HepG2 (cell line): Measurements from ENCODE around the gene MYO18A. TPM values are rescaled to one million over a fixed set of nuclear protein-coding genes. Genes with fewer than 3 reads are reported as not detected.
A peak's percentile ranks its signal among the peaks of the same experiment; 100 is the strongest.

ENCODE experiments used
- ATAC-seq: fragments of 200-7000 bp; cut with Tn5 transposase; 3 replicates; pipeline ENCODE4 v1.9.1; 2020; ENCODE audit warnings: mild to moderate bottlenecking, moderate library complexity
- BruUV-seq: library from RNA; stranded (reverse); fragments of 400-500 nt; replicated peaks from 2 replicates; lab custom pipeline; 2021; lab: Mats Ljungman, UMichigan
- CTCF ChIA-PET: fragments of 300-600 bp; formaldehyde crosslinking; extraction: SDS; loops from one replicate; lab custom pipeline; 2021; ENCODE audit warnings: low total read pairs, inconsistent platforms, low intra/inter-chr PET ratio; lab: Yijun Ruan, JAX
- POLR2A ChIA-PET: fragments of 350-600 bp; sonication (Branson Sonifier 250); formaldehyde crosslinking; loops from one replicate; lab custom pipeline; 2020; ENCODE audit warnings: antibody characterized with exemption, inconsistent platforms; lab: Yijun Ruan, JAX
- DNase-seq: peaks from one replicate; pipeline ENCODE4 v3.0.0-alpha.2; 2015; ENCODE audit warnings: low spot score
- FAIRE-seq: peaks from 3 replicates; lab custom pipeline; 2011; peaks lifted over from hg19 to GRCh38; lab: Jason Lieb, UNC
- H2AFZ ChIP-seq: one replicate; pipeline ENCODE4 v1.6.1; 2011; ENCODE audit warnings: low read length, inconsistent platforms
- H3K27ac ChIP-seq: fragments of 300-600 bp; 3 replicates; pipeline ENCODE4 v1.8.0; 2011; ENCODE audit warnings: mixed run types, mild to moderate bottlenecking, mixed read lengths, low read length, inconsistent platforms; ENCODE audit not compliant: insufficient read depth; ENCODE audit errors: extremely low read length
- H3K27me3 ChIP-seq, 2 experiments: fragments of 200-600 bp in 1 of 2; 2 replicates in 1 of 2; 3 replicates in 1 of 2; pipeline versions ENCODE4 v1.6.0 to v1.8.0; 2011; ENCODE audit warnings: low read length in 2 of 2, mild to moderate bottlenecking in 2 of 2, moderate library complexity in 2 of 2, inconsistent platforms in 1 of 2; ENCODE audit not compliant: insufficient read depth in 2 of 2, control insufficient read depth in 1 of 2
- H3K36me3 ChIP-seq, 2 experiments: fragments of 200-600 bp in 1 of 2; replicated peaks in 1 of 2; 2 replicates in 1 of 2; 3 replicates in 1 of 2; pipeline versions ENCODE4 v1.5.1 to v1.8.0; 2011; ENCODE audit warnings: low read length in 2 of 2, inconsistent platforms in 1 of 2; ENCODE audit not compliant: insufficient read depth in 2 of 2, control insufficient read depth in 1 of 2
- H3K4me1 ChIP-seq: 2 replicates; pipeline ENCODE4 v1.5.1; 2012; ENCODE audit warnings: low read length, inconsistent platforms; ENCODE audit not compliant: insufficient read depth
- H3K4me2 ChIP-seq: 2 replicates; pipeline ENCODE4 v1.6.0; 2011; ENCODE audit warnings: low read depth, low read length, inconsistent platforms
- H3K4me3 ChIP-seq, 3 experiments: fragments of 200-600 bp in 1 of 3; sonication (generic), shearing (Covaris generic) in 1 of 3; replicated peaks in 1 of 3; 2 replicates each; pipeline ENCODE4 v1.5.1; 2011 to 2016; ENCODE audit warnings: low read length in 3 of 3, inconsistent platforms in 2 of 3, low read depth in 2 of 3, mild to moderate bottlenecking in 2 of 3, control low read depth in 1 of 3, mixed read lengths in 1 of 3; ENCODE audit not compliant: insufficient read depth in 1 of 3
- H3K79me2 ChIP-seq: one replicate; pipeline ENCODE4 v1.6.1; 2011; ENCODE audit warnings: low read length, inconsistent platforms; ENCODE audit not compliant: insufficient read depth
- H3K9ac ChIP-seq: 2 replicates; pipeline ENCODE4 v1.6.0; 2011; ENCODE audit warnings: mild to moderate bottlenecking, low read depth, low read length, inconsistent platforms; ENCODE audit not compliant: insufficient read depth
- H3K9me3 ChIP-seq: 2 replicates; pipeline ENCODE4 v1.5.1; 2012; ENCODE audit warnings: mild to moderate bottlenecking, low read length
- H4K20me1 ChIP-seq: 2 replicates; pipeline ENCODE4 v1.6.0; 2011; ENCODE audit warnings: inconsistent platforms, mild to moderate bottlenecking, low read length, moderate library complexity; ENCODE audit not compliant: insufficient read depth
- AGO2 ChIP-seq: fragments of 200-400 bp; formaldehyde crosslinking; optimal IDR thresholded peaks from 2 replicates; pipeline ENCODE3; 2017; ENCODE audit warnings: mild to moderate bottlenecking, low read depth, low read length, moderate library complexity
- KLF16 ChIP-seq, 2 experiments: sonication (generic) in 1 of 2; formaldehyde crosslinking in 1 of 2; IDR thresholded peaks; 2 replicates each; pipeline versions ENCODE4 v1.6.1 to v1.8.0; 2016 to 2023; ENCODE audit warnings: missing genetic modification reagents in 2 of 2, missing compliant biosample characterization in 1 of 2
- PHF20 ChIP-seq: sonication (generic); formaldehyde crosslinking; IDR thresholded peaks from 2 replicates; pipeline ENCODE4 v1.5.0; 2020; ENCODE audit warnings: mild to moderate bottlenecking, missing genetic modification reagents
- SOX13 ChIP-seq, 3 experiments: fragments of 450-650 bp in 1 of 3; sonication (generic) in 1 of 3; formaldehyde crosslinking in 1 of 3; IDR thresholded peaks in 2 of 3; conservative IDR thresholded peaks in 1 of 3; 2 replicates each; pipeline versions ENCODE4 v1.5.0 to v1.6.1; 2016 to 2020; ENCODE audit warnings: antibody characterized with exemption in 1 of 3, mild to moderate bottlenecking in 1 of 3, missing compliant biosample characterization in 1 of 3, missing genetic modification reagents in 1 of 3, moderate library complexity in 1 of 3
- ZNF180 ChIP-seq: sonication (generic); formaldehyde crosslinking; IDR thresholded peaks from 2 replicates; pipeline ENCODE4 v1.4.0; 2020; ENCODE audit warnings: low read depth, missing genetic modification reagents, borderline replicate concordance
- ZNF460 ChIP-seq: sonication (generic); formaldehyde crosslinking; IDR thresholded peaks from 2 replicates; pipeline ENCODE4 v1.5.1; 2020; ENCODE audit warnings: missing genetic modification reagents, mild to moderate bottlenecking, borderline replicate concordance
- ZNF788 ChIP-seq: sonication (generic); formaldehyde crosslinking; IDR thresholded peaks from 2 replicates; pipeline ENCODE4 v1.5.0; 2020; ENCODE audit warnings: mild to moderate bottlenecking, missing genetic modification reagents, borderline replicate concordance
- WGBS: methylation state at CpG from one replicate; pipeline ENCODE4 v1.1.6; 2017; ENCODE audit warnings: low lambda C conversion rate; 5-methylcytosine and 5-hydroxymethylcytosine counted together
- in situ Hi-C: cut with HindIII; loops from 2 replicates; pipeline ENCODE4 v1.10.0; 2017; ENCODE audit warnings: low pct_unique_long_range_greater_than_20kb; ENCODE audit not compliant: extremely low pct_ligation_motif_present
- intact Hi-C: fragments of 100-400 bp; cut with micrococcal nuclease; formaldehyde crosslinking; loops from one replicate; pipeline ENCODE4 v1.10.0; 2022; ENCODE audit not compliant: unreplicated experiment
- polyA plus RNA-seq, 8 experiments: library from polyadenylated mRNA; depleted of rRNA in 3 of 8; stranded (reverse) in 7 of 8; unstranded in 1 of 8; fragments of >200 nt; fragmentation: Illumina TruSeq in 4 of 8; extraction: Trizol in 4 of 8; gene quantifications; 2 replicates each; pipeline versions ENCODE4 v1.2.1 to v1.2.3, GENCODE V29; 2011 to 2016; ENCODE audit warnings: low read depth in 4 of 8, missing spikeins in 1 of 8, mixed read lengths in 1 of 8; ENCODE audit not compliant: insufficient read depth in 1 of 8
- total RNA-seq, 5 experiments: library from RNA; depleted of rRNA; stranded (reverse); fragments of >200 nt; fragmentation: Illumina TruSeq; extraction: Trizol; gene quantifications; 2 replicates each; pipeline ENCODE4 v1.2.3, GENCODE V29; 2016; ENCODE audit warnings: low read depth in 1 of 5
- TF ChIP-seq, protein P1 (sequence below): sonication (generic); formaldehyde crosslinking; IDR thresholded peaks from 2 replicates; pipeline ENCODE4 v1.8.1; 2023; ENCODE audit warnings: mild to moderate bottlenecking, missing genetic modification reagents

MYO18A gene
- total and polyA plus RNA-seq, 2 of the 13 experiments (the other 11 are each of a cell fraction or from before 2014, with no cell fraction given) = 16.8 to 24.8 TPM

DNA sequence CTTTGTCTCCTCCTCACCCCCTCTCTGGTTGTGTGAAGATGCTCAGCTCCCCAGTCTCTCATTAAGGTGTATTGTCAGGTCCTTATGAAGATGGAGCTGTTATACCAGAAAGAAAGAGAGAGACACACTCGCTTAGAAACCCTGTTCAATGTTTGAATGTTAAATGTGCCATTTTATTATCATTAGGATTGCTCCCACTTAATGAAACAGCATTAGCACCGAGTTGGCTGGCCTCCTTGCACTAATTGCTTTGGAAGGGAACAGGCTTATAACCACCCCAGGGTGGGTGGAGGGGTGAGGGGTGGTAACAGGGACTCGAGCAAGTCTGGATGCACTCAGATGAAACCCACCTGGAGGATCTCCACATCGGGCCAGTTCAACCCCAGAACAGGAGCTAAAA is 122.8 kb downstream of the MYO18A start (continued):
- no peak for TF ChIP-seq SOX13 (IDR thresholded peaks at IDR 0.05)
- TF ChIP-seq SOX13 (CRISPR knock-in tag; conservative IDR thresholded peaks at IDR 0.05 in 1 of 2, IDR thresholded peaks at IDR 0.05 in 1 of 2) = no peak
- TF ChIP-seq ZNF180 (CRISPR knock-in tag) = no peak
- TF ChIP-seq ZNF788 = no peak

DNA sequence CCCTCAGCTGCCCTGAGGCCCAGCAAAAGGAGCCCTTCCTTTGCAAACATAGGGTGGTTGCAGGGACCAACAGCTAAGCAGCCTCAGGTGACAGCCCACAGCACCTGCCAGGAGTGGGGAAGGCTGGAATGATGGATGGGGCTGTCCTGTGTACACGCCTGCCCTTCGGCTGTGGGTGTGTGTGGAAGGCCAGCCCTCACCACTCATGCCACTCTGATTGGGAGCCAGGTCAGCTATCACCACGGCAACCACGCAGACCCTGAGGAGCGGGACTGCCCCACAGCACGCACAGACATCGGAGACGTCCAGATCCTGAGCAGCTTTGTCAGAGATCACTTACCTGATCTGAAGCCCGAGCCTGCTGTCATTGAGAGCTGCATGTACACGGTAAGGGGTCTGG is 125.4 kb downstream of the MYO18A start:
- FAIRE-seq = no peak
- Histone ChIP-seq H3K79me2 (no peaks in the 10 kb centered on the region), H3K4me1 (no peaks in the 10 kb centered on the region; the same call in 1 of the 2 replicates), H3K4me2 (no peak overlapping the region), H3K27me3 (no peaks in the 10 kb centered on the region), H2AFZ (no peak overlapping the region), H4K20me1 (no peaks in the 10 kb centered on the region), H3K9ac (no peak overlapping the region), H3K27ac (no peak overlapping the region), H3K4me3 (no peak overlapping the region), H3K9me3 (no peaks in the 10 kb centered on the region), H3K36me3 (peaks cover 26 to 55% of the 10 kb centered on the region in 2 experiments)
- ChIA-PET POLR2A (no interaction called here), CTCF (no interaction called here)
- BruUV-seq = no TSS peak
- DNase-seq = no peak
- no peak for ATAC-seq
- intact Hi-C loops (no loop called here), in situ Hi-C loops (no loop called here)
- TF ChIP-seq KLF16 (CRISPR knock-in tag; IDR thresholded peaks at IDR 0.05) (no peak), PHF20 (CRISPR knock-in tag) (no peak), ZNF460 (no peak), AGO2 (peak; percentile 80)
- TF ChIP-seq, protein P1, sequence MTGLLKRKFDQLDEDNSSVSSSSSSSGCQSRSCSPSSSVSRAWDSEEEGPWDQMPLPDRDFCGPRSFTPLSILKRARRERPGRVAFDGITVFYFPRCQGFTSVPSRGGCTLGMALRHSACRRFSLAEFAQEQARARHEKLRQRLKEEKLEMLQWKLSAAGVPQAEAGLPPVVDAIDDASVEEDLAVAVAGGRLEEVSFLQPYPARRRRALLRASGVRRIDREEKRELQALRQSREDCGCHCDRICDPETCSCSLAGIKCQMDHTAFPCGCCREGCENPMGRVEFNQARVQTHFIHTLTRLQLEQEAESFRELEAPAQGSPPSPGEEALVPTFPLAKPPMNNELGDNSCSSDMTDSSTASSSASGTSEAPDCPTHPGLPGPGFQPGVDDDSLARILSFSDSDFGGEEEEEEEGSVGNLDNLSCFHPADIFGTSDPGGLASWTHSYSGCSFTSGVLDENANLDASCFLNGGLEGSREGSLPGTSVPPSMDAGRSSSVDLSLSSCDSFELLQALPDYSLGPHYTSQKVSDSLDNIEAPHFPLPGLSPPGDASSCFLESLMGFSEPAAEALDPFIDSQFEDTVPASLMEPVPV (CRISPR knock-in tag) = no peak
- 100% methylated on average over 1 of the region's 10 CpGs for WGBS
